Activated B cell treated with CpG ODN at 0.5 μM for 24 hours (primary cell): ENCODE results near the gene GBGT1. TPM values are rescaled to one million over a fixed set of nuclear protein-coding genes. Genes with fewer than 3 reads are reported as not detected.

Experiments used
- ATAC-seq: fragments of 200-7000 bp; cut with Tn5 transposase; one replicate; pipeline ENCODE4 v1.10.0; 2021; ENCODE audit warnings: low read depth, mild to moderate bottlenecking, moderate library complexity
- CTCF ChIA-PET: fragments of 350-600 bp; sonication (Branson Sonifier 250); formaldehyde crosslinking; loops from one replicate; lab custom pipeline; 2021; ENCODE audit warnings: antibody characterized with exemption; lab: Charles Lee
- POLR2A ChIA-PET: fragments of 350-600 bp; sonication (Branson Sonifier 250); formaldehyde crosslinking; loops from one replicate; lab custom pipeline; 2021; ENCODE audit warnings: antibody characterized with exemption; lab: Charles Lee
- DNase-seq: peaks from one replicate; pipeline ENCODE4 v3.0.0; 2022
- H3K27ac Mint-ChIP-seq: one replicate; pipeline ENCODE4 v1.8.0; 2020; ENCODE audit warnings: mixed read lengths
- H3K27me3 Mint-ChIP-seq: one replicate; pipeline ENCODE4 v1.8.0; 2021; ENCODE audit warnings: mixed read lengths
- H3K36me3 Mint-ChIP-seq: one replicate; pipeline ENCODE4 v1.8.0; 2021; ENCODE audit warnings: low read depth, mixed read lengths
- H3K4me1 Mint-ChIP-seq: one replicate; pipeline ENCODE4 v1.8.0; 2021; ENCODE audit warnings: mixed read lengths
- H3K4me3 Mint-ChIP-seq: one replicate; pipeline ENCODE4 v1.8.0; 2020; ENCODE audit warnings: mild to moderate bottlenecking, mixed read lengths
- H3K9me3 Mint-ChIP-seq: one replicate; pipeline ENCODE4 v1.8.0; 2020; ENCODE audit warnings: mixed read lengths
- intact Hi-C: fragments of 100-400 bp; cut with micrococcal nuclease; formaldehyde crosslinking; loops from one replicate; pipeline ENCODE4 v1.15.1; 2024
- total RNA-seq: library from RNA; stranded (reverse); gene quantifications from 2 replicates; pipeline ENCODE4 v1.2.3, GENCODE V29; 2022
- TF ChIP-seq, protein P1 (sequence below): fragments of 200-600 bp; IDR thresholded peaks from one replicate; pipeline ENCODE4 v1.8.0; 2022; ENCODE audit warnings: antibody characterized with exemption, mild to moderate bottlenecking

Gene GBGT1
- total RNA-seq, 1 donor from 2014 or later: 49.5 TPM

DNA sequence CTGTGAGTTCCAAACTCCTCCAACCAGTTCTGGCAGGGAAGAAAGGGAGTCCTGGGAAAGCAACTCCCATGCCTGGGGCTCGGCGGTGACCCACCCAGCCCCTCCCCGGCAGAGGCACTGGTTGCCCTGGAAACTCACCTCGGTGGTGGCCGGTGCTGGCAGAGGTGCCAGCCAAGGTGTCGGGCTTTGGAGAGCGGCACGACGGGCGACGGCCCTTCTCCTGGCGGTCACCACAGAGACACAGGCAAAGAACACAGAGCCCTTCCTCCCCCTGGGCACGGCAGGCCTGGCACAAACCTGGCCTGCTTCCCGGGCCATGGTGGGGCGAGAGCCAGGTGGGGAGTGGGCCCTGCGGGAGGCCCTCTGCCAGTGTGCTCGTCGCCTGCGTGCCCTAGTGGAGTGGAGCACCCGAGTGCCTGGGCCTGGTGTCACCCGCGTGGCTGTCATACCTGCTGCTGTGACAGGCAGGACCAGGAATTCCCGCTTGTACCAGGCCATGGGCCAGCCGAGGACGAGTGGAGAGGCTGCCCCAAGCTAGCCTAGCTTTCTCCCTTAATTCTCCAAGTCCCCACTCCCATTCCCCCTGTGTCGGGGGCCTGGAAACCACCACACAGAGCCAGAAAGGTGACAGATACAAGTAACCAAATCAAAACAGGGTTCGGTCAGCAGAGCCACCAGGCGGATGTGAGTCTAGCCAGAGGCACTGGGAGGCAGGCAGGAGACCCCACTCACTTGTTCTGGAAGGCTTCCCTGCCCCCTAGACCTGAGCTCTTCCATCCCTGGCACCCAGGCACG lies 34.5 kb downstream of the GBGT1 start:
- no peaks in the 10 kb centered on the region for H3K27me3 Mint-ChIP-seq
- ChIA-PET CTCF (no interaction called here), POLR2A (interaction anchor here (0.7 kb wide), 1 partner anchor 15 kb away, joined by 7 read pairs; no protein-coding TSS in a partner anchor)
- peaks cover 80% of the 10 kb centered on the region for H3K4me1 Mint-ChIP-seq
- H3K36me3 Mint-ChIP-seq: no peaks in the 10 kb centered on the region
- ATAC-seq (no peak), DNase-seq (no peak)
- H3K4me3 Mint-ChIP-seq: no peak overlapping the region
- intact Hi-C loops: no loop called here
- TF ChIP-seq, protein P1, sequence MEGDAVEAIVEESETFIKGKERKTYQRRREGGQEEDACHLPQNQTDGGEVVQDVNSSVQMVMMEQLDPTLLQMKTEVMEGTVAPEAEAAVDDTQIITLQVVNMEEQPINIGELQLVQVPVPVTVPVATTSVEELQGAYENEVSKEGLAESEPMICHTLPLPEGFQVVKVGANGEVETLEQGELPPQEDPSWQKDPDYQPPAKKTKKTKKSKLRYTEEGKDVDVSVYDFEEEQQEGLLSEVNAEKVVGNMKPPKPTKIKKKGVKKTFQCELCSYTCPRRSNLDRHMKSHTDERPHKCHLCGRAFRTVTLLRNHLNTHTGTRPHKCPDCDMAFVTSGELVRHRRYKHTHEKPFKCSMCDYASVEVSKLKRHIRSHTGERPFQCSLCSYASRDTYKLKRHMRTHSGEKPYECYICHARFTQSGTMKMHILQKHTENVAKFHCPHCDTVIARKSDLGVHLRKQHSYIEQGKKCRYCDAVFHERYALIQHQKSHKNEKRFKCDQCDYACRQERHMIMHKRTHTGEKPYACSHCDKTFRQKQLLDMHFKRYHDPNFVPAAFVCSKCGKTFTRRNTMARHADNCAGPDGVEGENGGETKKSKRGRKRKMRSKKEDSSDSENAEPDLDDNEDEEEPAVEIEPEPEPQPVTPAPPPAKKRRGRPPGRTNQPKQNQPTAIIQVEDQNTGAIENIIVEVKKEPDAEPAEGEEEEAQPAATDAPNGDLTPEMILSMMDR: no peak
- H3K9me3 Mint-ChIP-seq: no peaks in the 10 kb centered on the region
- H3K27ac Mint-ChIP-seq: no peak overlapping the region

DNA sequence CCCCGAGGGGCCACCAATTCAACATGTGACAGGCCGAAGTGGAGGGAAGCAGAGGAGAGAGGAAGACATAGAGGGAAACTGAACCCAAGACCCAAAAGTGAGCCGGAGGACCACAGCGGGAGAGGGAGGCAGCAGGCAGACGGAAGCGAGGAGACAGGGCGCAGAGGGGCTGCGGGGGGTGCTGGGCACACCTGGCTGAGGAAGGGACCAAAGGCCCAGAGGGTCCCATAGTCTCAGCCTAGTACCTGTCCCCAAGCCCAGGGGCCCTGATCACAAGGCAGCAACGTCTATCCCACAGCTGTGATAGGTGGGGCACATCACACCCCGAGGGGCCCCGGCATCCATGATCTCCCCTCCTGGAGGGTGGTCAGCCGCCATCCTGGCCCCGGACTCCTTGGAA lies 35.6 kb downstream of the GBGT1 start:
- Mint-ChIP-seq H3K36me3 (no peaks in the 10 kb centered on the region), H3K4me3 (no peak overlapping the region), H3K27me3 (no peaks in the 10 kb centered on the region), H3K9me3 (no peaks in the 10 kb centered on the region), H3K27ac (no peak overlapping the region), H3K4me1 (peaks cover 76% of the 10 kb centered on the region)
- ChIA-PET CTCF (no interaction called here), POLR2A (no interaction called here)
- DNase-seq: no peak
- TF ChIP-seq, protein P1: no peak
- no peak for ATAC-seq
- intact Hi-C loops: no loop called here

DNA sequence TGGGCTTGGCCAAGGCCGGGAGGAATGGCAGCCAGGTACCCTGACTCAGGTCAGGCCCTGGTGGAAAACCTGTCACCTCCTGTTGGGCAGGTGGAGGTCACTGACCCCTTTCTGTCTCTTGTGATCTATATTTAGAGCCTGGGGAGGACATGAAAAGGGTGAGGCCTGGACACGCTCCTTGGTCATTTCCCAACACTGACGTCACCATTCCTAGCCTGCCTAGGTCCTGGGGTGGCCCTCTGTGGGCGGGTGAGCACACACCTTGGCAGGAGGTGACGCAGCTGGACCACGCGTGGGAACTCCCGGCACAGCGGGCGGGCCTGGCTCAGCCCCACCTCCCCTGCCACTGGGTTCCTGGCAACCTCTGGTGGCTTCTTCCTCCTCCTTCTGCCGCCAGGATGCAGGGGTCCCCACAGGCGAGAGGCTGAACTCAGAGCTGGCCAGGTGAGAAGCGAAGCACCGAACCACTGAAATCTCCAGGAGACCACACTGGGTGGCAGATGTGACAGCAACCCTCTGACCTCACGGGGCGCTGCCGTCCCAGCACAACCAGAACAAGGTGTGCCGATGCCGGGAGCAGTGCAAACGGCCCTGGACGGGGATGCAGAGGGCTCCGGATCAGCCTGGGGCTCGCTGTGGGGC lies 36.3 kb downstream of the GBGT1 start:
- no peak for ATAC-seq
- TF ChIP-seq, protein P1: no peak
- H3K36me3 Mint-ChIP-seq: no peaks in the 10 kb centered on the region
- POLR2A ChIA-PET: interaction anchor here (1.2 kb wide), 1 partner anchor 17 kb away, joined by 6 read pairs; no protein-coding TSS in a partner anchor
- DNase-seq: no peak
- intact Hi-C loops: no loop called here
- CTCF ChIA-PET: no interaction called here
- no peaks in the 10 kb centered on the region for H3K9me3 Mint-ChIP-seq
- H3K4me1 Mint-ChIP-seq: peaks cover 71% of the 10 kb centered on the region
- H3K27me3 Mint-ChIP-seq: no peaks in the 10 kb centered on the region
- peak overlapping the region; percentile 30 for H3K27ac Mint-ChIP-seq
- H3K4me3 Mint-ChIP-seq: no peak overlapping the region

- TF ChIP-seq, protein P1: no peak
- H3K4me3 Mint-ChIP-seq: peak overlapping the region; percentile 73
- CTCF ChIA-PET: interaction anchor here (2.5 kb wide), 1 partner anchor 18 kb away, joined by 12 read pairs; no protein-coding TSS in a partner anchor
- intact Hi-C loops: no loop called here
- no peaks in the 10 kb centered on the region for H3K36me3 Mint-ChIP-seq
- ATAC-seq (no peak), DNase-seq (no peak)
- H3K4me1 Mint-ChIP-seq: peaks cover 70% of the 10 kb centered on the region
- peak overlapping the region; percentile 83 for H3K27ac Mint-ChIP-seq
- POLR2A ChIA-PET: interaction anchor here (1.2 to 1.3 kb wide), 2 partner anchors 11 to 17 kb away, joined by 3 to 6 read pairs; no protein-coding TSS in a partner anchor
- H3K27me3 Mint-ChIP-seq: no peaks in the 10 kb centered on the region
- no peaks in the 10 kb centered on the region for H3K9me3 Mint-ChIP-seq
Observed at GRCh38 chr9:133126697-133127339, 36.9 kb downstream of the GBGT1 start.
